LNCaP clone FGC (cell line): ENCODE data around the gene CDC5L.
"Not testable (repeated sequence)": the region's sequence is repeated elsewhere in the genome, so short reads cannot be mapped to it uniquely, and the experiment has no call there.

Source experiments
- DNase-seq: peaks from one replicate; pipeline ENCODE4 v3.0.0-alpha.2; 2011; ENCODE audit warnings: low read depth
- H3K4me3 ChIP-seq: 2 replicates; pipeline ENCODE4 v1.5.1; 2011; ENCODE audit warnings: mild to moderate bottlenecking, low read depth, low read length, control low read depth
- CTCF ChIP-seq: IDR thresholded peaks from 2 replicates; pipeline ENCODE4 v1.5.1; 2012; ENCODE audit warnings: mild to moderate bottlenecking; ENCODE audit not compliant: control insufficient read depth, insufficient read depth; ENCODE audit errors: extremely low read depth

CDC5L gene

DNA sequence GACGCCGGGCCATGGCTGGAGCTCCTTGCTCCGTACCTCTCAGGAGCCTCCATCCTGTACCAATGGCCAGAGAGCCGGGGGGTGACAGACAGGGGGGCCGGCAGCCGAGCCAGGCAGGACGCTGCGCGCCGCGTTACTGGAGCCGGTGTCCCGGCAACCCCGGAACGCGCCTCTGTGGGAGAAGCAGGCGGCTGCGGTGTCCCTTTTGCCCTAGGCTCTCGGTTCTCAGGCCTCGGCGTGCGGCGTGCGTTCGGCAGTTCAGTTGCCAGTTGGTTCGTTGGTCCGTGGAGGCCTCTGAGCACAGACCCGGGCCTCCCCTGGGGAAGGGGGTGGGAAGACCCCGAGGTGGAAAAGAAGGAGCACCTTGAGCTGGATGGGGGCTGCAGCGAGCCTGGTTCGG is 45.0 kb upstream of the CDC5L start, which contains the start of gene SPATS1:
Gene SPATS1, plus strand, starts transcription at position 162 of the 400 bp plus-strand sequence. CDS start 446 bp downstream, outside the sequence.
- no peak for TF ChIP-seq CTCF
- no peak within 1 kb of the TSS for H3K4me3 ChIP-seq
- DNase-seq = no peak

GRCh38 chr6:44346818-44347217 is 40.7 kb upstream of the CDC5L start:
- H3K4me3 ChIP-seq, DNase-seq: not testable (repeated sequence)

- H3K4me3 ChIP-seq = no peak overlapping the region
- DNase-seq = no peak
- no peak for TF ChIP-seq CTCF
Measured at GRCh38 chr6:44349904-44350649, 37.4 kb upstream of the CDC5L start.

DNA sequence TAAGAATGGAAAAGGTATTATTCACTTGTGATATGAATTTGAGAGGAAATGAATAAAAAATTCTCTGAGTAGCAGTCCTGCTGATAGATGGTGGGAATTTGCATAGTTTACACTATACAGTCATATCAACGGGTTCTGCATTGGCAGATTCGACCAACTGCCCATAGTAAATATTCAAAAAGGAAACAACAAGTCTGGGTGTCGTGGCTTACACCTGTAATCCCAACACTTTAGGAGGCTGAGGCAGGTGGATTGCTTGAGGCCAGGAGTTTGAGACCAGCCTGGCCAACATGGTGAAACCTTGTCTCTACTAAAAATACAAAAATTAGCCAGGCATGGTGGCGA is 36.9 kb upstream of the CDC5L start:
- not testable (repeated sequence) for H3K4me3 ChIP-seq, DNase-seq

GRCh38 chr6:44352259-44352658 is 35.2 kb upstream of the CDC5L start:
- no peak overlapping the region for H3K4me3 ChIP-seq
- no peak for DNase-seq
- TF ChIP-seq CTCF = no peak

- H3K4me3 ChIP-seq = no peak overlapping the region
- peak; percentile 11 for DNase-seq
- no peak for TF ChIP-seq CTCF
Measured at GRCh38 chr6:44353336-44353735, 34.2 kb upstream of the CDC5L start.

- no peak for TF ChIP-seq CTCF
- H3K4me3 ChIP-seq = no peak overlapping the region
- no peak for DNase-seq
Measured at GRCh38 chr6:44355640-44356039, 31.9 kb upstream of the CDC5L start.

DNA sequence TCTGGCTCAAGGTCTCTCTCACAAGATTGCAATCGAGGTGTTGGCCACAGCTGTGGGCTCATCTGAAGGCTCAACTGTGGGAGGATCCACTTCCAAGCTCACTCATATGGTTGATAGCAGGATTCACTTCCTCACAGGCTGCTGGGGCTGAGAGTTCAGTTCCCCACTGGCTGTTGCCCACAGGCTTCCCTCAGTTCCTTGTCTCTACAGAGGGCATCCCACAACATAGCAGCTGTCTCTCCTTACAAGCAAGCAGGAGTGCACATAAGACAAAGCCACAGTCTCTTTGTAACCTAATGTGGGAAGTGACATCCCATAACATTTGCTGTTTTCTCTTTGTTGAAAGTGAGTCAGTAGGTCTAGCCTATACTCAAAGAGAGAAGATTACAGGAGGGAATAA is 31.0 kb upstream of the CDC5L start:
- no peak for DNase-seq
- TF ChIP-seq CTCF = no peak
- H3K4me3 ChIP-seq = no peak overlapping the region
